ENCODE measurements around the gene TBCD.

Gene TBCD

DNA sequence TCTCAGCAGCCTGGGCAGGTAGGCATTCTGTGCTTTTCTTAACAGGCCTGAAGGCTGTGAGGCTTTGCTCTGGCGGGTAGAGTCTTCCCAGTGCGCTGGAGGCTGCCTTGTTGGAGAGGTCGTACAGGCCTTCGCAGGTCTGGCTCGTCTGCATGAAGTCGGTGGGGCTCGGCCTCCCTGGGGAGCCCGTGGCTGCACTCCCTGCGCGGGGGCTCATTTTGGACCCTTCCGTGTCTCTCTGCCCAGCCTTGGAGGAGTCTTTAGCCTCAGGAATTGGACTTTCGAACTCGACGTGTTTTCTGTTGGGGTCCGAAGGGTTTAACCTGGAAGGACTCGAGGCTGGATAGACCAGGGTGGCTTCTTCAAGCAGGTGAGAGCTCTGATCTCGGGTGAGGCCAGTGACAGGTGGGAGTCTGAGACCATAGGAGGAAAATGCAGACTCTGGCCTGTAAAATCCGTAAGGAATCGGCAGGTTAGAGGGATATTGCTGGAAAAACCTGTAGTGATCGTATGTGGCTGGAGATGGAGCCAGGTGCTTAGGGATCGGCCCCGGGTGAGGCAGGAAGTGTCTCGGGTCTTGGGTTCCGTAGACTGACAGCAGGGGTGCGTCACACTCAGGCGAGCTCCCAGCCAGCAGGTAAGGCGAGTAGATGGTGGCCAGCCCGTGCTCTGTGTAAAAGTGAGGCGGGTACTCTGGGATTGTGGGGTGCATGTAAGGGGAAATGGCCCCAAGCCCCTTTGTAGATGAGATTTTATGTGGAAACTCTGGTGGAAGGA is 79.4 kb downstream of the TBCD start:
- Mint-ChIP-seq H3K4me1 (peaks cover 16% of the 10 kb centered on the region), H3K36me3 (ENCODE audit: insufficient read depth) (peaks cover 22% of the 10 kb centered on the region), H3K9me3 (no peaks in the 10 kb centered on the region), H3K4me3 (no peak overlapping the region), H3K27ac (ENCODE audit: low read depth) (peak overlapping the region; percentile 38), H3K27me3 (no peaks in the 10 kb centered on the region)
- DNase-seq (ENCODE audit: low spot score in 2 of 2) (no peak), ATAC-seq (replicated peaks; ENCODE audit: extremely low read depth, poor library complexity, severe bottlenecking) (no peak)

- no peak for ATAC-seq (replicated peaks; ENCODE audit: extremely low read depth, poor library complexity, severe bottlenecking)
- Mint-ChIP-seq H3K4me3 (no peak overlapping the region), H3K9me3 (no peaks in the 10 kb centered on the region), H3K36me3 (ENCODE audit: insufficient read depth) (peaks cover 22% of the 10 kb centered on the region), H3K27me3 (no peaks in the 10 kb centered on the region), H3K27ac (ENCODE audit: low read depth) (no peak overlapping the region), H3K4me1 (peaks cover 16% of the 10 kb centered on the region)
- no peak for DNase-seq (ENCODE audit: low spot score in 2 of 2)
Measured at GRCh38 chr17:82831818-82832200, 79.9 kb downstream of the TBCD start.

GRCh38 chr17:82832411-82832810 is 80.5 kb downstream of the TBCD start:
- no peak overlapping the region for H3K27ac Mint-ChIP-seq (ENCODE audit: low read depth)
- DNase-seq (ENCODE audit: low spot score in 2 of 2), result no peak
- no peak for ATAC-seq (replicated peaks; ENCODE audit: extremely low read depth, poor library complexity, severe bottlenecking)
- peaks cover 16% of the 10 kb centered on the region for H3K4me1 Mint-ChIP-seq
- no peak overlapping the region for H3K4me3 Mint-ChIP-seq
- H3K36me3 Mint-ChIP-seq (ENCODE audit: insufficient read depth), result peaks cover 22% of the 10 kb centered on the region
- H3K9me3 Mint-ChIP-seq, result no peaks in the 10 kb centered on the region
- no peaks in the 10 kb centered on the region for H3K27me3 Mint-ChIP-seq

- no peak for DNase-seq (ENCODE audit: low spot score in 2 of 2)
- Mint-ChIP-seq H3K36me3 (ENCODE audit: insufficient read depth) (peaks cover 22% of the 10 kb centered on the region), H3K27ac (ENCODE audit: low read depth) (no peak overlapping the region), H3K4me1 (peaks cover 18% of the 10 kb centered on the region), H3K27me3 (no peaks in the 10 kb centered on the region), H3K9me3 (no peaks in the 10 kb centered on the region), H3K4me3 (no peak overlapping the region)
- no peak for ATAC-seq (replicated peaks; ENCODE audit: extremely low read depth, poor library complexity, severe bottlenecking)
Measured at GRCh38 chr17:82832881-82833475, 81.1 kb downstream of the TBCD start.

GRCh38 chr17:82835122-82835521 is 83.3 kb downstream of the TBCD start:
- H3K36me3 Mint-ChIP-seq (ENCODE audit: insufficient read depth), result peaks cover 16% of the 10 kb centered on the region
- no peaks in the 10 kb centered on the region for H3K27me3 Mint-ChIP-seq
- peaks cover 6% of the 10 kb centered on the region for H3K4me1 Mint-ChIP-seq
- ATAC-seq (replicated peaks; ENCODE audit: extremely low read depth, poor library complexity, severe bottlenecking) (no peak), DNase-seq (ENCODE audit: low spot score in 2 of 2) (no peak)
- H3K27ac Mint-ChIP-seq (ENCODE audit: low read depth), result no peak overlapping the region
- no peak overlapping the region for H3K4me3 Mint-ChIP-seq
- no peaks in the 10 kb centered on the region for H3K9me3 Mint-ChIP-seq

- no peak for ATAC-seq (replicated peaks; ENCODE audit: extremely low read depth, poor library complexity, severe bottlenecking)
- H3K27me3 Mint-ChIP-seq, result no peaks in the 10 kb centered on the region
- H3K4me1 Mint-ChIP-seq, result peaks cover 6% of the 10 kb centered on the region
- H3K4me3 Mint-ChIP-seq, result no peak overlapping the region
- no peak overlapping the region for H3K27ac Mint-ChIP-seq (ENCODE audit: low read depth)
- H3K36me3 Mint-ChIP-seq (ENCODE audit: insufficient read depth), result peaks cover 16% of the 10 kb centered on the region
- no peaks in the 10 kb centered on the region for H3K9me3 Mint-ChIP-seq
- DNase-seq (ENCODE audit: low spot score in 2 of 2), result no peak
Measured at GRCh38 chr17:82835766-82836512, 84.1 kb downstream of the TBCD start.

DNA sequence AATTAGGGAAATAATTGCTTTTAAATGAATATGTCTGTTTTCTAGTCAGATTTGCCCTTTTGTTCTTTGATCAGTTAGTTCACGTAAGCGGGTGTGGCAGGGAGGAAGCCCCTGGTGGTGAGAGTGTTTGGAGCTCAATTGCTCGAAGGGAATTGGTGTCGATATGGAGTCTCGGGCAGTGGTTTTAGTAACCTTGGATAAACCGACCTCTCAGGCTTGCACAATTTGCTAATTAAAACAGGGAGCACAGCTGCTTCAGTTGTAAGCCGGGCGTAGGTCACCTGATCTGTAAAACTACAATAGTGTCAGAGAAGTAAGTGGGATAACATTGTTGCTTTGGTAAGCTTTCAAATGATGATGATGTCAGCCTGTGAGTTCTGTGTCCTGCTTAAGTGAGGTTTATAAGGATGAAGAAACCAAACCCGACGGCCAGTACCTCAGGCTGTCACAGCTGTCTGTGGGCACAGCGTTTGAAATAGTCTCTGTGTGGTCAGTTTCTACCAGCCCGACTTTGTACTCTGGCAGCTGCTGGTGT is 85.0 kb downstream of the TBCD start:
- Mint-ChIP-seq H3K4me1 (peaks cover 6% of the 10 kb centered on the region), H3K27ac (ENCODE audit: low read depth) (no peak overlapping the region), H3K36me3 (ENCODE audit: insufficient read depth) (peaks cover 16% of the 10 kb centered on the region), H3K9me3 (no peaks in the 10 kb centered on the region), H3K27me3 (no peaks in the 10 kb centered on the region), H3K4me3 (no peak overlapping the region)
- ATAC-seq (replicated peaks; ENCODE audit: extremely low read depth, poor library complexity, severe bottlenecking) (no peak), DNase-seq (ENCODE audit: low spot score in 2 of 2) (no peak)

GRCh38 chr17:82837586-82838320 is 85.9 kb downstream of the TBCD start:
- DNase-seq (ENCODE audit: low spot score in 2 of 2), result no peak
- peaks cover 6% of the 10 kb centered on the region for H3K4me1 Mint-ChIP-seq
- H3K27ac Mint-ChIP-seq (ENCODE audit: low read depth), result peak overlapping the region; percentile 32
- ATAC-seq (replicated peaks; ENCODE audit: extremely low read depth, poor library complexity, severe bottlenecking), result no peak
- H3K36me3 Mint-ChIP-seq (ENCODE audit: insufficient read depth), result peaks cover 14% of the 10 kb centered on the region
- H3K9me3 Mint-ChIP-seq, result no peaks in the 10 kb centered on the region
- H3K27me3 Mint-ChIP-seq, result no peaks in the 10 kb centered on the region
- no peak overlapping the region for H3K4me3 Mint-ChIP-seq

DNA sequence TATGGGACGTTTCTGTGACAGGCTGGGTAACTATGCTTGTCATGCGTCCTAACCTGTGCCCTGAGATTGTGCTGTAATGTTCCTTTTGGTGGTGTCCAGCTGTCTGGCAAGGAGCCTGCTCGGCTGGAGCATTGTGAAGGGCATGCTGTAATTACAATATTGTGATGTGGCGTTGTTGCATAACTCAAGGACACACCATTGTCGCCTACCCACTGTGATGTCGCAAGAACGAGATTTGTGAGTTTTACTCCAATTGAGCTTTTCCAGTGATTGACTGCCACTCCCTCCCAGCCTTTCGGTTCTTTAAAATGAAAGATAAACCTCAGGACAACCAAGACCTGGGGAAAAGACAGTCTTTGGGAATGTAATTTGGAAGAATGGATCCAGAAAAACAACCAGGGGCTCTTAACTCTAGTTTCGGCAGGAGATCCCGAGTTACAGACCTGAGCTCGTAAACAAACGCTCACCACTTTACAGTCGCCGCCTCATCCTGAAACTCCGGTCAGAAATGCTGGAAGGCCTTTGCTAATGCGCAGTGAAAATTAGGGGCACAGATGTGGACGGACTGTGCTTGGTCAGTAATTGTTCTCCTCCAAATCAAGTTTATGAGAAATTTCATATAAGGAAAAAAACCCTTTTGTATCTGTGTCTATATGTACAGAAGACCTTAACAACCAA is 86.7 kb downstream of the TBCD start:
- Mint-ChIP-seq H3K4me3 (no peak overlapping the region), H3K4me1 (peaks cover 6% of the 10 kb centered on the region), H3K27me3 (no peaks in the 10 kb centered on the region), H3K36me3 (ENCODE audit: insufficient read depth) (peaks cover 11% of the 10 kb centered on the region), H3K9me3 (no peaks in the 10 kb centered on the region), H3K27ac (ENCODE audit: low read depth) (no peak overlapping the region)
- no peak for DNase-seq (ENCODE audit: low spot score in 2 of 2)
- ATAC-seq (replicated peaks; ENCODE audit: extremely low read depth, poor library complexity, severe bottlenecking), result no peak

DNA sequence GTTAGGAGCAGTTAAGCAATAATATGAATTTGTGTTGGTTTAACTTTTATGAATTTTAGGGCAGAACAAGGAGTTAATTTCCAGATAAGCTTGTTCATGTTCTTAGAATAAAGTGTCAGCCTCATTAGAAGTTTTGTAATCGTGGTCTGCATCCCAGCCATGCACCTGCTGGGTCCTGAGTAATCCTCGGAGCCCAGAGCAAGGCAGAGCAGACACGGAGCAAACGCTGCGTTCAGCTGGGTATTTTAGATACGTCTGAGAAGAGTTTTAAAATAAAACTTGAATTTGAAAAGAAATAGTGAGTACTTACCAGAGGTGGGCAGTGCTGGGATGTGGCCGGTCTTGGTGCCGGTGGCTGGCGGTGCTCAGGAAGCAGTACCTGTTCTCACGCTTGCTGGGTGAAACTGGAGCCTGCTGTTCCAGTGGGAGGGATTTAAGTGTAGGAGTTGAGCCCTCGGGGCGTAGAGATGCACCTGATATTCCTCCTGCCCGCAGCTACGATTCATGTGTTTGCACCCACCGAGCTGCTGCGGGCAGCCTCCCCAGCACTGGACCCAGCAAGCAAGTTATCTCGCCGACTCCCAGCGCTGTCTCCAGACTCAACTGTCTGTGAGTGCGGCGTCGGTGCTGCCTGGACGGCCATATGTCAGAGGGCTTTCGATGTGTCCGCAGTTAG is 87.9 kb downstream of the TBCD start, which contains the start of gene ZNF750:
ZNF750 (minus strand) TSS at position 406 of the 676 bp plus-strand sequence. CDS start 7,568 bp downstream, outside the sequence.
- Mint-ChIP-seq H3K9me3 (no peaks in the 10 kb centered on the region), H3K4me1 (peaks cover 11% of the 10 kb centered on the region), H3K27me3 (no peaks in the 10 kb centered on the region), H3K4me3 (no peak within 1 kb of the TSS), H3K36me3 (ENCODE audit: insufficient read depth) (peaks cover 8% of the 10 kb centered on the region), H3K27ac (ENCODE audit: low read depth) (no peak within 1 kb of the TSS)
- DNase-seq (ENCODE audit: low spot score in 2 of 2) (no peak), ATAC-seq (replicated peaks; ENCODE audit: extremely low read depth, poor library complexity, severe bottlenecking) (no peak)

DNA sequence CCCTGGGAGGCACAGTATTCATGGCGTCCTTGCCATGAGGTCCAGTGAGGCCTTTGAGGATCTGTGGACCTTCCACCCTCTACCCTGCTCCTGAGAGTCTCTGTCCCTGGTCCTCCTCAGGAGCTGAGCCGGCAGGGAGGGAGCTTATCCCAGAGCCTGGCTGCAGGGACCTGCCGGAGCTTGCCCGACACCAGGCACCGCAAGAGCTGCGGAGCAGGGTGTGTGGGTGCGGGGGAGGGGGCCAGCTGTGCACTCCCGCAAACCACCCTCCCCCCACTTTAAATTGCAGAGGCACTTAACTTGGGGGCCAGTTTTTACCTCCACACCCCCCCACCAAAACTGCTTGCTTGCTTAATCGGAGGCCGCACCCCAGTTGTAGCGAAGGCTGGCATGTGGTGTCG is 88.6 kb downstream of the TBCD start:
- peaks cover 11% of the 10 kb centered on the region for H3K4me1 Mint-ChIP-seq
- no peak overlapping the region for H3K27ac Mint-ChIP-seq (ENCODE audit: low read depth)
- no peak for ATAC-seq (replicated peaks; ENCODE audit: extremely low read depth, poor library complexity, severe bottlenecking)
- H3K4me3 Mint-ChIP-seq, result no peak overlapping the region
- no peaks in the 10 kb centered on the region for H3K9me3 Mint-ChIP-seq
- H3K27me3 Mint-ChIP-seq, result no peaks in the 10 kb centered on the region
- H3K36me3 Mint-ChIP-seq (ENCODE audit: insufficient read depth), result peaks cover 8% of the 10 kb centered on the region
- no peak for DNase-seq (ENCODE audit: low spot score in 2 of 2)

All from central memory CD8-positive, alpha-beta T cell (primary cell).